Mucosa of descending colon (tissue), 3 donors: Measurements from ENCODE around the gene OR8A1. TPM values are rescaled to one million over a fixed set of nuclear protein-coding genes. Genes with fewer than 3 reads are reported as not detected.

Source experiments
- ATAC-seq: fragments of 200-7000 bp; cut with Tn5 transposase; one replicate; pipeline ENCODE4 v1.9.1; 2020; ENCODE audit warnings: mild to moderate bottlenecking, moderate library complexity
- DNase-seq, 3 donors: peaks; one replicate each; pipeline ENCODE4 v3.0.0-alpha.2; 2020
- H3K36me3 ChIP-seq: fragments of 200-600 bp; one replicate; pipeline ENCODE4 v1.8.0; 2021; ENCODE audit warnings: low read depth, mild to moderate bottlenecking
- H3K4me1 ChIP-seq: fragments of 200-600 bp; one replicate; pipeline ENCODE4 v1.8.0; 2021; ENCODE audit warnings: low read depth, mild to moderate bottlenecking
- H3K4me3 ChIP-seq: fragments of 200-600 bp; one replicate; pipeline ENCODE4 v1.8.0; 2021; ENCODE audit warnings: mild to moderate bottlenecking
- H3K9me3 ChIP-seq: fragments of 200-600 bp; one replicate; pipeline ENCODE4 v1.8.0; 2021; ENCODE audit warnings: mild to moderate bottlenecking
- intact Hi-C, 2 donors: fragments of 100-400 bp; cut with DNase I in 1 of 2; cut with micrococcal nuclease in 1 of 2; formaldehyde crosslinking; loops; one replicate each; pipeline versions ENCODE4 v1.11.0 to v1.11.1; 2022; cut with DNase I, micrococcal nuclease
- total RNA-seq, 3 donors: library from RNA; stranded (reverse); fragmentation: NEBNext Ultra II Directional in 2 of 3; extraction: Animal tissue kit (Norgen Biotek cat#: 25700) in 2 of 3; gene quantifications; one replicate each; pipeline versions ENCODE4 v1.2.1 to v1.2.4, GENCODE V29; 2021 to 2023
- TF ChIP-seq, protein P1 (sequence below): fragments of 200-600 bp; IDR thresholded peaks from one replicate; pipeline ENCODE4 v1.8.0; 2022; ENCODE audit warnings: antibody characterized with exemption, mild to moderate bottlenecking
- donor health status: DM: no; HTN: no; CAD: no; lungs with moderate emphysema.
- donor health status: DM: no; HTN: no; CAD: no.
- donor health status: DM: no; HTN: yes; CAD: no.

Gene OR8A1
- total RNA-seq, 3 donors from 2014 or later: not detected

DNA sequence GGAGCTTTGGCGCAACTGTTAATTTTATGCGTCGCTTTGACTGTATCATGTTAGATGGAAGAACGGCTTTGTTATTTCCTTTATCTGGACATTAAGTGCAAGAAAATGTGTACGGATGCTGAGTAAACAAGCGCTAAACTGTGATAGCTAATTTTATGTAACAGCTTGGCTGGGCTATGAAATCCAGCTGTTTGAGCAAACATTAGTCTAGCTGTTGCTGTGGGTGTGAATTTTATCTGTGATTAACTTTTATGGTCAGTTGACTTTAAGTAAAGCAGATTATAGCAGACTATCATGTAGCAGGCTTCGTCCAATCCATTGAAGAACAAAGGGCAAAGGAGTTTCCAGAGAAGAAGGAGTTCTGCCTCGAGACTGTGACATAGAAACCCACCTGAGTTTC lies 14.0 kb downstream of the OR8A1 start:
- intact Hi-C loops: loop anchor here in 1 of 2 donors (2.0 kb wide), 1 partner anchor 169 kb away; no protein-coding TSS in a partner anchor
- H3K4me1 ChIP-seq: peaks cover 9% of the 10 kb centered on the region

DNA sequence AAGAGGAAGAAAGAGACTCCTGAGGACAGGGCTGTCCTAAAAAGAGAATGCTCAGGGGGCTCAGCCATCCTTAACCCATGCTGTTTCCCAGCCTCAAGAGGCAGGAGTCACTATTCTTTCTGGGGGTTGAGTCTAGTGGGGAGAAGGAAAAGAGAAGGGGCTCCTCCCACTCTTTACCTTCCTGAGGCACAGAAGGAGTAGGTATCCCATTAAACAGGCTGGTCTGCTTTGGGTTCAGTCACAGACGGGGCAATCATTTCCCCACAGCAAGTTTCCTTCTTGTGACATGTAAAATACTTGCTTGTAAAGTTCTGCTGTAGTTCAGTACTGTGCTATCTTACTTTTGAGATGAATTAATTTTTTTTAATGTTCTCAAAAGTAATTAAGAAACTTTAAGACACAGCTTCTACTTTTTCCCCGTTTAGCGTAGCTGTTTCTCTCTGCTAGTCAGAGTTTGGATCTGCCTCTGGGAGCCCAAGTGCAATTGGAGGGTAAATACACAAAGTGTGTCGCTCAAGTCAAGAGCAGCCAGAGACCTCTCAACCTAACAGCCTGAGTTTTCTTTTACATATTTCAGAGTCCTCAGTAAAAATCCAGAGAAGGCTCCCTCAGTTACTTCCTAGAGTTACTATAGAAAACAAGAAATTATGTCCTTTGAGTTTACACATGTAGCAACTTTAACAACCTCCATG lies 15.0 kb downstream of the OR8A1 start:
- DNase-seq (no peak), ATAC-seq (no peak)
- Histone ChIP-seq H3K4me3 (no peak overlapping the region), H3K9me3 (no peaks in the 10 kb centered on the region), H3K4me1 (peaks cover 9% of the 10 kb centered on the region), H3K36me3 (no peaks in the 10 kb centered on the region)
- intact Hi-C loops: loop anchor here in 1 of 2 donors (2.0 kb wide), 1 partner anchor 170 kb away; no protein-coding TSS in a partner anchor
- TF ChIP-seq, protein P1, sequence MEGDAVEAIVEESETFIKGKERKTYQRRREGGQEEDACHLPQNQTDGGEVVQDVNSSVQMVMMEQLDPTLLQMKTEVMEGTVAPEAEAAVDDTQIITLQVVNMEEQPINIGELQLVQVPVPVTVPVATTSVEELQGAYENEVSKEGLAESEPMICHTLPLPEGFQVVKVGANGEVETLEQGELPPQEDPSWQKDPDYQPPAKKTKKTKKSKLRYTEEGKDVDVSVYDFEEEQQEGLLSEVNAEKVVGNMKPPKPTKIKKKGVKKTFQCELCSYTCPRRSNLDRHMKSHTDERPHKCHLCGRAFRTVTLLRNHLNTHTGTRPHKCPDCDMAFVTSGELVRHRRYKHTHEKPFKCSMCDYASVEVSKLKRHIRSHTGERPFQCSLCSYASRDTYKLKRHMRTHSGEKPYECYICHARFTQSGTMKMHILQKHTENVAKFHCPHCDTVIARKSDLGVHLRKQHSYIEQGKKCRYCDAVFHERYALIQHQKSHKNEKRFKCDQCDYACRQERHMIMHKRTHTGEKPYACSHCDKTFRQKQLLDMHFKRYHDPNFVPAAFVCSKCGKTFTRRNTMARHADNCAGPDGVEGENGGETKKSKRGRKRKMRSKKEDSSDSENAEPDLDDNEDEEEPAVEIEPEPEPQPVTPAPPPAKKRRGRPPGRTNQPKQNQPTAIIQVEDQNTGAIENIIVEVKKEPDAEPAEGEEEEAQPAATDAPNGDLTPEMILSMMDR: no peak

More for the DNA sequence above, 14.0 kb downstream of the OR8A1 start:
- peak in 1 of 3 donors; percentile 27 for DNase-seq
- H3K9me3 ChIP-seq: no peaks in the 10 kb centered on the region
- H3K36me3 ChIP-seq: no peaks in the 10 kb centered on the region
- ATAC-seq: peak; percentile 90
- TF ChIP-seq, protein P1: no peak
- no peak overlapping the region for H3K4me3 ChIP-seq

DNA sequence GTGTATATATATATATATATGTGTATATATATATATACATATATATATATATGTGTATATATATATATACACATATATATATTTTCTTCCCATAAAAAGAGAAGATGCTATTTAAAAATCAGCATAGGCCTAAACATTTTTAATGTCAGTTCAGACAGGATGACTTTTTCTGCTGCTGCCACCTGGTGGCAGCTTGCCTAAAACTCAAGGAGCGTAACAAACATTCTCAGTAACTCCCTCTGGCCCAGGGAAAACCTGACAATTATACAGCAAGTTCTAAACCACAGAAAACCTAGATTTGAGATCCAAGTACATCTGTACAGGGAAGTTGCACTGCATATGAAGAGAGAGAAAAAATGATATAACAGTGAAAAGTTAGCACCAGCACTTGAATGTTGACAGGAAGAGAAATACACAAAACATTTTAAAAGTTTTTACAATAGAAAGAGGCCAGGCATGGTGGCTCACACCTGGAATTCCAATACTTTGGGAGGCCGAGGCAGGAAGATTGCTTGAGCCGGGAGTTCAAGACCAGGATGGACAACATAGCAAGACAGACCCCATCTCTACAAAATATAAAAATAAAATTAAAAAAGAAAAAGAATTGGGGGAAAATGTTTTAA lies 16.6 kb downstream of the OR8A1 start:
- ATAC-seq (peak; percentile 49), DNase-seq (peak in 2 of 3 donors; percentile 68 to 85)

DNA sequence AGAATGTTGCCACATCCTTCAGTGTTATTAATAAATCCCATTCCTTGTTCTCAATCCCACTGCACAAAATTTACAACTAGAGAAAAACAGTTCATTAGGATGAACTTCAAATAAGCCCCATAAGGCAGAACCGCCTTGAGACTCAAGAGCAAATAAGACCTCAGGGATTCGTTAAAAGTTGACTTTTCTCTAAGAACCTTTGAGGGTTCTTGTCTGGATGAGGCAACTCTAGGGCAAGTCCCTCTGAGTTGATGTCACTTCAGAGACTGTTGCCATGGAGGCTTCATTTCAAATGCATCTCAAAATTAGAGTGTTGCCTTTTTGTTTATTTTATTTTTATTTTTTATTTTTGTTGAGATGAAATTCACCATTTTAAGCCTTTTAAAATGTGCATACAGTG lies 21.6 kb downstream of the OR8A1 start:
- ATAC-seq (no peak), DNase-seq (no peak)
- H3K36me3 ChIP-seq: no peaks in the 10 kb centered on the region
- H3K9me3 ChIP-seq: no peaks in the 10 kb centered on the region
- H3K4me1 ChIP-seq: no peaks in the 10 kb centered on the region
- TF ChIP-seq, protein P1: no peak
- H3K4me3 ChIP-seq: no peak overlapping the region
- intact Hi-C loops: no loop called here

More for the DNA sequence above, 16.6 kb downstream of the OR8A1 start:
- no peaks in the 10 kb centered on the region for H3K9me3 ChIP-seq
- H3K4me3 ChIP-seq: no peak overlapping the region
- intact Hi-C loops: no loop called here
- peaks cover 9% of the 10 kb centered on the region for H3K4me1 ChIP-seq
- TF ChIP-seq, protein P1: peak; percentile 29
- H3K36me3 ChIP-seq: no peaks in the 10 kb centered on the region

DNA sequence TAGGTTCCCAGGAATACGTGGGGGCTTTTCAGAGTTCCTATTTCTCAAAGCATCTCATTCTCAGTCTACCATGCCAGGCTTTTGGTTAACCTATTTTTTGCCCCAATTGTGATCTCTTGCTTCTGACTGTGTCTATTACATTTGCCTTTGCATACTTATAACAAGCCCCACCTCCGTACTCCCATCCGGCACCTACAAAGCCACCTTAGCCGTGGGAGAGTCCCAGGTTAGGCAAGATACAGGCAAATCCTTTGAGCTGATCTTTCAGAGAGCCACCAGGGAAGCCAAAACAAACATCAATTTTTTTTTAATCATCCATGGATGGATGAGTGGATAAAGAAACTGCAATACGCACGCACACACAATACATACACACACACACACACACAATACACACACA lies 22.8 kb downstream of the OR8A1 start:
- ATAC-seq (no peak), DNase-seq (no peak)
- intact Hi-C loops: no loop called here
- Histone ChIP-seq H3K4me3 (no peak overlapping the region), H3K9me3 (no peaks in the 10 kb centered on the region), H3K4me1 (no peaks in the 10 kb centered on the region), H3K36me3 (no peaks in the 10 kb centered on the region)
- TF ChIP-seq, protein P1: no peak
